NCI-H2196 treated with DMSO at 0.1 percent for 48 hours (cell line): ENCODE data around the gene UQCC3.
A peak's percentile ranks its signal among the peaks of the same experiment; 100 is the strongest.
"Not testable (repeated sequence)": the region's sequence is repeated elsewhere in the genome, so short reads cannot be mapped to it uniquely, and the experiment has no call there.

Experiments
- DNase-seq: peaks from one replicate; lab custom pipeline; 2025; ENCODE audit not compliant: unreplicated experiment; lab: John Stamatoyannopoulos, UW

Gene UQCC3

DNA sequence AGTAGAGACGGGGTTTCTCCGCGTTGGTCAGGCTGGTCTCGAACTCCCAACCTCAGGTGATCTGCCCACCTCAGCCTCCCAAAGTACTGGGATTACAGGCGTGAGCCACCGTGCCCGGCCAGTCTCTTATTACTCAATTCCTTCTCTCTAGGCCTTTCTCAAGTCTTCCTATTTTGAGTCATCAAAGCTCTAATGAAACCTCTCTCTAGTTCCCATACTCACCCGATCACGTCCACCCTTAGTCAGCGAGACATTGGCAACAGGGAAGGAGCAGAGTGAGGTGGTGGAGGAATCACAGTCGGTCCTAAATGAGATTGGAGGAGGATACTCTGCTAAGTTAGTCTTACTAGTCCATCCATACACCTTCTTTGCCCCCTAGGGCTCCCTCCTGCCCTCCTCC, 30.8 kb downstream of the UQCC3 start:
- DNase-seq = no peak

DNA sequence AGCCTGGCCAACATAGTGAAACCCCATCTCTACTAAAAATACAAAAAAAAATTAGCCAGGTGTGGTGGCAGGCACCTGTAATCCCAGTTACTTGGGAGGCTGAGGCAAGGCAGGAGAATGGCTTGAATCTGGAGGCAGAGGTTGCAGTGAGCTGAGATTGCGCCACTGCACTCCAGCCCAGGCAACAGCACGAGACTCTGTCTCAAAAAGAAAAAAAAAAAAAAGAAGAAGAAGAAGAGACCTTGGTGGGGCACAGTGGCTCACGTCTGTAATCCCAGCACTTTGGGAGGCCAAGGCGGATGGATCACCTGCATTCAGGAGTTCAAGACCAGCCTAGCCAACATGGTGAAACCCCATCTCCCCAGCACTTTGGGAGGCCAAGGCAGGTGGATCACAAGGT, 32.4 kb downstream of the UQCC3 start:
- not testable (repeated sequence) for DNase-seq

DNA sequence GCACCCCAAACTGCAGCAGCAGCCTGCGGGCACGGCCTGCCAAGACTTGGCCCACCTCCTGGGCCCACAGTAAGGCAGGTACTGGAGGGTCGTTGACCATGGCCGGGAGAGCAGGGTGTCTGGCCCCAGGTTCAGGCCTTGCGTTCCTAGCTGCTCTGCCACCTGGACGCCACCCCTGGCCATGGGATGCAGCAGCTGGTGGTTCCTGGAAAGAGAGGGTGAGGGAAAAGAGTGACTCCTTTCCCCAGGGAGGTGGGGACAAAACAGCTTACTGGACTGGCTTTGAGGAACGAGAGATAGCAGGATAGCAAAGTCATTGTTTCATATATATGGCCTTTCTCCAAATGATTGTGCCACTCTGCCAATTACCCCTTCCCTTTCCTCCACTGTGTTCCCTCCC, 33.9 kb downstream of the UQCC3 start:
- DNase-seq = peak; percentile 33

DNA sequence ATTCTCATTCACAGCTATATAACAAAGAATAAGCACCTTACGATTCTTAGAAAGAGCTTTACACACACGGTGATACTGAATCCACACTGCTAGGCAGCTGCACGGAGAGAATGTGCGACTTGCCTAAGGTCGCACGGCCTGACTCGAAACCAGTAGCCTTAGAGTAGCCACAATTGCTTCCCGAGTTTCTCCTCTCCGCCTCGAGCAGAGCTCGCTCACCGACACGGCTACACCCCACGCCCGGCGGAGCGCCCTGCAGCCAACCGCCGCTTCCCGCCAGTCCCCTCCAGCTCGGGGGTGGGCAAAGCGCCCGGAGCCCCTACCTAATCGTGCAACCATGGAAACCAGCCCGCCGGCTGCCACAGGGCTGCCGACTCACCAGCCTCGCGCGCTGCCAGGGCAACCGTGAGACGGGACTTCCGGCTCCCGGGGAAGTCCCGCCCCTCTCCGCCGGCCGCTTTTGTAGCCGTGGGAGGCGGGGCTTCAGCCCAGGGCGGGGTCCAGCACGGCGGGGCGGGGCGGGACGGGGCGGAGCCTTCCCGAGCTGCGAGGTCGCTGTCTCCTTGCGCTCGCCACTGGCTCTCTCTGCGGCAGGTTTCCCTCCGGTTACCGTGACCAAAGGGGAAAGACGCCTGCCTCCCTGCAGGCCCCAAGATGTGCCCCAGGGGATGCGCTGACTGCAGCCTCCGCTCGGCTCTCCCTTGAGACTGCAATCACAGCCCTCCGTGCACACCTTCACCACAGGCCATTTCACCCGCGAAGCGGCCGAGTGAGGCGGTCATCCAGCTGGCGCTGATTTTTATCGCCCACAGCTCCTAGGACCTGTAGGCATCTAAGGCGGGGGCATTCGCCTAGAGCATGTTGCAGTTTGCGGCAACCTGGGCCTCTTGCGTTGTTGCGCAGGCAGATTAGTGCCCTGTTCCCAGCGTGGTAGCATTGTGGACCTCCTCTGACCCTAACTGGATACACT, 34.7 kb downstream of the UQCC3 start:
- DNase-seq = peak; percentile 88

DNA sequence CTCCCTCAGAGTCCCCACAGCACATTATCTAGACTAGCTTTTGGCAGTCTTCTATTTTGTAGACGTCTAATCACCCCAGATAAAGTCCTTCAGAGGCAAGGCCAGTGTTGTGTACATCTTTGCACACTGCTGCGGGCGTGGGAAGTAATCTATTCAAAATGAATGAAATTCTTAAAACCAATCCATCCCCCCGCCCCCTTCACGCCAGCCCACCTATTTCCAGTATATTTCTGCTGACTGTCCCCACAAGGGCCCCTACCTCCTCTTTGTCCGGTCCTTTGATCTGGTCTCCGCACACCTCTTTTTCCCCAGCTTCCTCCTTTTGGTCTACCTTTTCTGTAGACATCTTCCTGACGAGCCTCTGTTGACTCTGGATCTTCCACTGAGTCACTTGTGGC, 35.4 kb downstream of the UQCC3 start:
- no peak for DNase-seq

DNA sequence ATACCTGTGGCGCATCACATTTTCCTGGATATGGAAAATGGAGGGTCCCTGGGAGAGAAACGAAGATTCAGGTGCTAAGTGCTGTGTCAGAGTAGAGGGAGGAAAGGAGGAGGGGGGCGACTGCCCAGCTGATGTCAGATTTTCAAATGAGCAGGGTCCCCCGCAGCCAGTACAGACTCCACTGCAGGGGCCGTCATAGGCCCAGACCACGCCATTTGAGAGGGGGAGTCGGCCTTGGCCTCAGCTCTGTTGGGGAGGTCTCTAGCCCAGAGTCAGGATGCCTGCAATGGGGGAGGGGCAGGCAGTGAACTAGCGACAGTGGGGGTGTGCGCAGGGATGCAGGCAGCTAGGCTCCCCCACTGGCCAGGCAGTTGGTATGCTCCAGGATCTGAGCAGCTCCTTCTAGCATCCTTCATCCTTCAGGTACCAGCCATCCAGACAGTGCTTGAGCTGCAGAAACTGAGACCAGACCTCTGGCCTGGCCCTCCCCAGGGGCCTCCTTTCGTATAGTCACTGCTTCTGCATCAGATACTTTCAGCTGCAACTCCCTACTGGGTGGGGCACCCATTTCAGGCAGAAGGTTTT, 35.9 kb downstream of the UQCC3 start, which contains the start of the genes BSCL2 and GNG3:
Gene BSCL2 (minus strand): TSS at position 148 of the 585 bp plus-strand sequence. CDS start 229 bp downstream, outside the sequence.
Gene GNG3 (plus strand): TSS at position 400 of the 585 bp plus-strand sequence. CDS start 620 bp downstream, outside the sequence.
- peak; percentile 12 for DNase-seq

DNA sequence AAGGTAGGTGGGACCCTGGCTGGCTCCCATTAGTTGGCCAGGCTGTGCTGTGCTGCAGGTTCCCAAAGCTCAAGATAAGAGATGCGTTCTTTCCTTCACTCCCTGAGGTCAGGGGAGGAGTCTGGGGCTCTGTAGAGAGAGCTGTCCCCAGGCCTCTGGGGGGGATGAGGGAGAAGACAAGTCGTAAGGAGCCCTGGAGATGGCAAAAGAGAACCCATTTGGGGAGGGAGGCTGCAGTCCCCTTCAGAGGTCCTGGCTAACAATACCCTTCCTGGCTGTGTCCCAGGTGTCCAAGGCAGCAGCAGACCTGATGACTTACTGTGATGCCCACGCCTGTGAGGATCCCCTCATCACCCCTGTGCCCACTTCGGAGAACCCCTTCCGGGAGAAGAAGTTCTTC, 36.9 kb downstream of the UQCC3 start:
- DNase-seq = no peak

DNA sequence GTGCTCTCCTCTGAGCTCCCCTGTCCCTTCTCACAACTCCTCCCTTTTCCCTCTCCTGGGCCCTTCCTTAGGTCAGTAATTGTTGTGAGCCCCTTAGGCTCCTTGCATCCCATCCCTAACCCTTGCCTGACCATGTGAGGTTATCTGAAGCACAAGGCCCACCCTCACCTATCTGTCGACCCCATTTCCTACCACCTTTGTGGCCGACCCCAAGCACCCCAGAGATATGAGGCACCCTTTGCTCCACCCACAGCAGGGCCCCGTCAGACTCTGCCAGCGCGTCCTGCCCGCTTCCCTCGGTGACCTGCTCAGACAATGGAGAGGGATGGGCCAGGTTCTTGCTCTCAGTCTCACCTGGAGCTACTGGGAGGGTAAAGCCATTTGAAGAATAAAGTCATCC, 37.3 kb downstream of the UQCC3 start:
- DNase-seq = peak; percentile 62

DNA sequence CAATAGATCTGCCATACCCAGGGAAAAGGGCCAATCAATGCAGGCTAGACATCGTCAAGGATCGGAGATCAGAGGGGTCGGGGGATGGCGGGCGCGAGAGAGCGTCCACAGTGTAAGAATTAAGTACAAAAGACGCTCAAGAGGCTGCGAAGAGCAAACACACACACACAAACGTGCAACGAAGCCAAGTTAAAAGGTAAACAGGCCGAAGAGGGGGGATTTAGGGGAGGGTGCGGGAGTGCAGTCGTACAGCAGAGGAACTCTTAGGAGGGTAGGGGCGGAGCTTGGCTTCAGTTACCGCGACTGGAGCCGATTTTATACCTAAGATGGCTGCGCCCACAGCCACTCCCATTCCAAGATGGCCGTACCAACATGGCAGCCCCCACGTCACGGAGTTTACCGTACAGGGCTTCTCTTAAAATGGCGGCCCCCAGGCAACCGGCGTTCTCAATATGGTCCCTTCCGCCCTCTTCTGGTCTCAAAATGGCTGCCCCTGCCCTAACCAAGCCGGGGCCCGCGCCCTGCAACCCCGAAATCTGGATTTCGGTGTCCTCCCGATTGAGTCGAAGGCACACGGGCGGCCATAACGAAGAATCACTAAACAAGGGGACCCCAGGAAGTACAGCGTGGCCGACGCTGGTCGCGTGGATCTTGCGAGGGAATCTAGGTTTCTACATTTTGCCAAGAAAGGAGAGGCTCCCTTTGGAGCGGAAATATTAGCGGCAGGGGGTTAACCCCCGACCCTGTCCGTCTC, 38.0 kb downstream of the UQCC3 start:
- peak; percentile 97 for DNase-seq

DNA sequence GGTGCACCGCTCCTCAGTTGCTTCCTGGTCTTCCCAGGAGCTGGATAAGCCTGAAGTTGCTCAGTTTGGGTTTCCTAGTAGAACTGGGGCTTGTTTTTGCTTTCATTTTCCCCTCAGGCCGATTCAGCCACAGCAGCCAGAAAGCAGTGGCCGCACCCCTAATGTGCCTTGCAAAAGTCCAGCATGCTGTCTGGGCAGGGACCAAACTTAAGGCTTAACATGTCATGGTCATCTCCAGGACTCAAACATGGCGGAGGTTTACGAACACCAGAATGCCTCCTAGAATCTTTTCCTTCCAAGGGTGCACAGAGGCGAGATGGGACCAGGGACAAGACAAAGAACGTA, 38.5 kb downstream of the UQCC3 start:
- peak; percentile 23 for DNase-seq

DNA sequence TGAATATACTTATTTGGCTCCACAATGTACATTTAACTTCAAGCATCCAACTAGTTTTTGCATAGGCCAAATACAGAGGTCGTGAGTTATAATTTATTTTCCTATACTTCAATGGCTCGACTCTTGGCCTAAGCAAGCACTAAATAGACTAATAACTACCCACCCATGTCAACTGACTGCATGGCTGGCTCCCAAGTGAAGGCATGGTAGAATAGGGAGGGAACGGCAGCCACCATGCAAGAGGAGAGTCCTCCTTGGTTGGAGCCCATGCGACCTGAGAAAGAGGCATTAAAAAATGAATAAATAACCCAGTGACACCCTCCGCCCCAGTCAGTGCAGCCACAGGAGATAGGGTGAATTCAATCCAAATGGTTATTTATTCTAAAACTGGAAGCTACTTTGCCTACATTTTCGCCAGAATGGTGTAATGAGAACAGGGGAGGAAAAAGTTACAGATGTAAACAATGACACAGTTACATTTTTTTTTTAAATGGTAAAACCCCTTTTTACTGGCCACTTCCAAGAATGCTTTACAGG, 40.9 kb downstream of the UQCC3 start:
- DNase-seq = no peak

DNA sequence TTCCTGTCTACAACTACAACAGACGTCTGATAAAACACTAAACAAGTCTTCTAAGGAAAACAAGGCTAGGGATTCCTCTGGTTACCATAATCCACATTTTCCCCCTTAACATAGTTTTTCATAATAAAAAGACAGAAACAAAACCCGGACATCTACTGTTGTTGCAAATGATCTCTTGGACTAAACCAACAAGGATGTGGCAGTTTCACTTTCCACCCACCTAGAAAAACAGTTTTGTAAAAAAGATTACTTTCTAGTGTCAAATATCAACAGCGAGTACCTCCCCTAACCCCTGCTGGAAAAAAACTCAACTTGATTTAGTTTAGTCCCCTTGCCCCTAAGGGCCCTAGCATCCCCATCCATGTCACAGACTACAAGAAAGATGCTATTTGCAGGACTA, 41.4 kb downstream of the UQCC3 start:
- no peak for DNase-seq

DNA sequence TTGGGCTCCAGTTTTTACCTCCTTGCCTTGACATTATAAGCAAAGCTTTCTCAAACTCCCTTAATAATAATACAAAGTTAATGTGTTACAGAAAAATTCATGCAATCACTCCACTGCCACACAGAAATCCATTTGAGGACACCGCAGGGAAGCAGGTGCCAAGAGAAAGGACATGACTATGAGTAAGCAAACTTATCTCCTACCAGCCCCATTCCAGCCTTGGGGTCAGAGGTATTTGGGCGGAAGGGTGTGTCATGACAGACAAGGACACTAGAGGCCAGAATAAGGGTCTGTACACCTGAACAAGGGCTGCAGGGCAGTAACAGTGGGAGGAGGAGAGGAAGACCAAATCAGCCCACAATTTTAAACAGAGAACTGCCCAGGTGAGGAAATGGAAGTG, 41.9 kb downstream of the UQCC3 start:
- DNase-seq = no peak

DNA sequence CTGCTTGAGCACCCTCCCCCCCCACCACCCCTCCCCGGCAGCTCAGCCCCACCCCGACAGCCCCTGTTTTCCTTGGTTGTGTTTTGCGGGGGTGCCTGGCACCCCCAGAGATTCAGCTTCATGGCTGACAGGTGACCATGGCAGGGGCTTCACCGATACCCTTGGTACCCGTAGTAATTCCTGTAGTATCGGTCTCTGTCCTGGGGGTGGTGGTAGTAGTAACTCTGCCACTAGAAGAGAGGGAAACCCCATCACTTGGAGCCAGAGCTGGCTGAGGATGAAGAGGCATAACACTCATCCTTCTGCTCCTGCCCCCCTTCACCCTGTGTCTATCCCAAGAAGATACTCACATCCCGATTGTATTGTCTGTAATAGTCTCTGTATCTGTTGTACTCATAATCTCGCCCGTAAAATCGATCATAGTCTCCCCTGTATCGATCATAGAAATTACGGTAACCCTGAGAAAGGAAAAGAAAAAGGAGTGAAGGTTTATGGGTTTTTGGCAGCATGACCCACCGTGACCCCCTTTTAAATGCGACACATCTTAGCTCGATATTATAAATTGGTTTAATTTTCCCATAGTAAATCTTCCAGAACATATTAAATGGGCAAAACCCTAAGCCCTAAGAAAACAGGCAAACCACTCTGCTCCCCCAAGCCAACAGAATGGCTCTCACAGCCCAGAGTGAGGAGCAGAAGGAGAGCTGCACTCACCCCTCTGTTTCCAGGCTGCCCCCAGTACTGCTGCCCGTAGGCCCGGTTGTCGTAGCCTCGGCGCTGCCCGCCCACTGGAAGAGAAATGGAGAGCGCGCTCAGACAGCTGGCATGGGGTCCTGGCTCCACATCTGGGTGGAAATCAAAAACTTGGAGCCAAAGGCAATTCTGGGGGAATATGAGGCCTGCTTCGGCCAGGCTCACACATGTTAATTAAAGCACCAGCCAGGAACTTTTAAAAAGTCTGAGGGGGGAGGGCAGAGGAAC, 44.0 kb downstream of the UQCC3 start:
- DNase-seq = no peak

DNA sequence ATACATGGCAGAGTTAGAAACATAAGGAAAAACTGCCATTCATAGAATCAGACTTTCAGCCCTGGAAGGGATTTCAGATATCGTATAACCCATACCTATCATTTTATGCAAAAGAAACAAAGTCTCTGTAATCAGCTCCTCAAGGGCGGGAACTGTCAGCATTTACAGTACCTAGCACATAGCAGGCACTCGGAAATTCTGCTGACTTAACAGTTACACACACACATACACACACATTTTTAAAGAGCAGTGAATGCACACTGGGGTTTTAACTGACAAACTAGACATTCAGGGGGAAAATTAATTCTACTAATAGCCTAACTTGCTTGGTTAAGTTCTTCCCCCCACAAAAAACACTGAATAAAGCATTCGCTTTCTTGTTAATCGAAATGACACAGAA, 44.7 kb downstream of the UQCC3 start:
- no peak for DNase-seq

DNA sequence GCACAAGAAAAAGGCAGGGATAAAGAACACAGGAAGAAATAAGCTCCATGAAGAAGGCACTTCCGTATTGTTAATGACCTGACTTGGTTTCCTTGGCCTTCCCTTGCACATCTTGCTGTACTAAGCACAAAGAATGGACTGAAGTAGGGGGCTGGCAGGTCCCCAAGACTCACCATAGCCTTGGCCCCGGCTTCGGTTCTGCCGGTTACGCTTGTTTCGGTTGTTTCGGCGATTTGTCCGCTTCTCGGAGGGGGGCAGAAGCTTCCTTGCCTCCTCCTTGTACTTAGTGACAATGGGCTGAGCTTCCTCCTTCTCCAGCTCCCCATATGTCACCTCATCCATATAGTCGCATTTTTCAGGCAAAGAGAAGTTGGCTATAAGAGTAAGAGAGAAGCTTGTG, 45.3 kb downstream of the UQCC3 start:
- no peak for DNase-seq

DNA sequence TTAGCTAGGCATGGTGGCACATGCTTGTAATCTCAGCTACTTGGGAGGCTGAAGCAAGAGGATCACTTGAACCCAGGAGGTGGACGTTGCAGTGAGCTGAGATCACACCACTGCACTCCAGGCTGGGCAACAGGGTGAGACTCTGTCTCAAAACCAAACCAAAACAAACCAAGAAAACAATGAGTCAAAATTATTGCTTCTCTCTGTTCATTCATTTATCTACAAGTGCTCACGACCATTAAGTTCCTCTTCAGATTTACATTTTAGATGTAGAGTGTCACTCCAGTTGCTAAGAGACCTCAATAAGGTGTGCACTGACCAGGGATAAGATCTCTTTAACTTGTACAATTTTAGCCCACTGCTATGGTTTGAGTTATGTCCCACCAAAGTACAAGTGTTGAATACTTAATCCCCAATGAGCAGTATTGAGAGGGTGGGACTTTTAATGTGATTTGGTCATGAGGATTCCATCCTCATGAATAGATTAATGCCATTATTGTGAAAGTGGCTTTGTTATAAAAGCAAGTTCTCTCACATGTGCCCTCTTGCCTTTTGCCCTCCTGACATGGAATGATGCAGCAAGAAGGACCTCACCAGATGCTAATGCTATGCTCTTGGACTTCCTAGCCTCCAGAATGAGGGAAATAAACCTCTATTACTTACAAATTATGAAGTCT, 48.0 kb downstream of the UQCC3 start:
- DNase-seq = no peak

DNA sequence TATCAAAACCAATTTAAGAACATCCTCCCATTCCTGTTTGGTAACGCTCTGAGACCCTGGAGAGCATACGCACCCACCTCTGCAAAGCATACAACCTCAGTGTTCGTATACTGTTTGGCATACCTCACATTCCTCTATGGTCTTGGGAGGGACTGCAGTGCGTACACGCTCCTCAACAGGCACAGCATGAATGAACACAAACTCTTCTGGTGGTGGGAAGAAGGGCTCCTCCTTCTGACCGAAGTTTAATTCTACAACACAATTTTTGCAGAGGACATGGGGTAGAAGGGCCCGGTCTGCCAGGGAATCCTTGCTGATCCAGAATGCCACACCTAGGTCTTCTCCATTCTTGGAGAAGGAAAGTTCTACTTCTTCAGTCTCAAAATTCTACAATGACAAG, 50.5 kb downstream of the UQCC3 start:
- DNase-seq = no peak
